COLO668 (cell line): ENCODE measurements around the gene DOCK2.
A peak's percentile ranks its signal among the peaks of the same experiment; 100 is the strongest.

Experiments
- DNase-seq: peaks from one replicate; lab custom pipeline; 2025; ENCODE audit not compliant: unreplicated experiment; lab: John Stamatoyannopoulos, UW

Gene DOCK2

GRCh38 chr5:170020423-170020822 lies 383.3 kb downstream of the DOCK2 start:
- DNase-seq = no peak

GRCh38 chr5:170021506-170021905 lies 384.4 kb downstream of the DOCK2 start:
- no peak for DNase-seq

GRCh38 chr5:170025853-170026252 lies 388.8 kb downstream of the DOCK2 start:
- DNase-seq = no peak

- DNase-seq = no peak
Observed at GRCh38 chr5:170028124-170028523, 391.0 kb downstream of the DOCK2 start.

- DNase-seq = no peak
Observed at GRCh38 chr5:170034231-170034630, 397.2 kb downstream of the DOCK2 start.

GRCh38 chr5:170038241-170038640 lies 401.2 kb downstream of the DOCK2 start:
- DNase-seq = no peak

- no peak for DNase-seq
Observed at GRCh38 chr5:170039830-170040229, 402.8 kb downstream of the DOCK2 start.

GRCh38 chr5:170046241-170046640 lies 409.2 kb downstream of the DOCK2 start:
- no peak for DNase-seq

- no peak for DNase-seq
Observed at GRCh38 chr5:170049713-170050112, 412.6 kb downstream of the DOCK2 start.

- no peak for DNase-seq
Observed at GRCh38 chr5:170053896-170054295, 416.8 kb downstream of the DOCK2 start.

GRCh38 chr5:170055606-170056005 lies 418.5 kb downstream of the DOCK2 start:
- no peak for DNase-seq

GRCh38 chr5:170056561-170057267 lies 419.6 kb downstream of the DOCK2 start:
- DNase-seq = no peak

GRCh38 chr5:170057311-170057710 lies 420.2 kb downstream of the DOCK2 start:
- DNase-seq = no peak

GRCh38 chr5:170059221-170059620 lies 422.1 kb downstream of the DOCK2 start:
- DNase-seq = no peak

GRCh38 chr5:170067152-170067551 lies 430.1 kb downstream of the DOCK2 start:
- DNase-seq = no peak

GRCh38 chr5:170067574-170068170 lies 430.6 kb downstream of the DOCK2 start:
- DNase-seq = no peak

GRCh38 chr5:170069512-170069911 lies 432.4 kb downstream of the DOCK2 start:
- DNase-seq = no peak

- DNase-seq = peak; percentile 7
Observed at GRCh38 chr5:170070556-170071412, 433.7 kb downstream of the DOCK2 start.

- DNase-seq = no peak
Observed at GRCh38 chr5:170071748-170072147, 434.7 kb downstream of the DOCK2 start.

GRCh38 chr5:170075696-170076095 lies 438.6 kb downstream of the DOCK2 start:
- DNase-seq = no peak

- no peak for DNase-seq
Observed at GRCh38 chr5:170076211-170076610, 439.1 kb downstream of the DOCK2 start.

GRCh38 chr5:170076739-170077138 lies 439.7 kb downstream of the DOCK2 start:
- DNase-seq = no peak
